ENCODE measurements around the gene MADD.

The MADD gene

GRCh38 chr11:47340010-47340409 is 70.1 kb downstream of the MADD start:
- no peaks in the 10 kb centered on the region for H3K79me2 ChIP-seq (ENCODE audit: low read length)
- no peak overlapping the region for H2AFZ ChIP-seq (ENCODE audit: low read depth, low read length)
- H3K36me3 ChIP-seq (replicated peaks; ENCODE audit: low read depth, low read length) = no peaks in the 10 kb centered on the region
- no peak overlapping the region for H3K4me3 ChIP-seq (ENCODE audit: low read length)
- H4K20me1 ChIP-seq (ENCODE audit: insufficient read depth, low read length) = no peaks in the 10 kb centered on the region
- H3K4me2 ChIP-seq (ENCODE audit: low read length) = no peak overlapping the region
- H3K27ac ChIP-seq (ENCODE audit: low read length) = no peak overlapping the region
- no peak for TF ChIP-seq CTCF (IDR thresholded peaks at IDR 0.05; ENCODE audit: low read depth, low read length)
- no peak for TF ChIP-seq EZH2phosphoT487 (IDR thresholded peaks at IDR 0.05; ENCODE audit: low read depth)
- no peaks in the 10 kb centered on the region for H3K4me1 ChIP-seq (ENCODE audit: low read length)
- H3K9me3 ChIP-seq (ENCODE audit: insufficient read depth, low read length) = no peaks in the 10 kb centered on the region
- no peak overlapping the region for H3K9ac ChIP-seq (ENCODE audit: low read length)
- no peaks in the 10 kb centered on the region for H3K27me3 ChIP-seq (ENCODE audit: low read depth, low read length)

- H3K9ac ChIP-seq (ENCODE audit: low read length) = no peak overlapping the region
- H2AFZ ChIP-seq (ENCODE audit: low read depth, low read length) = no peak overlapping the region
- no peak for TF ChIP-seq CTCF (IDR thresholded peaks at IDR 0.05; ENCODE audit: low read depth, low read length)
Measured at GRCh38 chr11:47340980-47341775, 71.2 kb downstream of the MADD start.

GRCh38 chr11:47342036-47342803 is 72.3 kb downstream of the MADD start:
- no peaks in the 10 kb centered on the region for H3K9me3 ChIP-seq (ENCODE audit: insufficient read depth, low read length)
- no peaks in the 10 kb centered on the region for H3K4me1 ChIP-seq (ENCODE audit: low read length)
- no peak overlapping the region for H2AFZ ChIP-seq (ENCODE audit: low read depth, low read length)
- no peaks in the 10 kb centered on the region for H3K79me2 ChIP-seq (ENCODE audit: low read length)
- H3K4me3 ChIP-seq (ENCODE audit: low read length) = no peak overlapping the region
- no peak for TF ChIP-seq CTCF (IDR thresholded peaks at IDR 0.05; ENCODE audit: low read depth, low read length)
- no peak for TF ChIP-seq EZH2phosphoT487 (IDR thresholded peaks at IDR 0.05; ENCODE audit: low read depth)
- H4K20me1 ChIP-seq (ENCODE audit: insufficient read depth, low read length) = no peaks in the 10 kb centered on the region
- H3K4me2 ChIP-seq (ENCODE audit: low read length) = no peak overlapping the region
- no peak overlapping the region for H3K27ac ChIP-seq (ENCODE audit: low read length)
- H3K27me3 ChIP-seq (ENCODE audit: low read depth, low read length) = no peaks in the 10 kb centered on the region
- H3K9ac ChIP-seq (ENCODE audit: low read length) = no peak overlapping the region
- no peaks in the 10 kb centered on the region for H3K36me3 ChIP-seq (replicated peaks; ENCODE audit: low read depth, low read length)

More at GRCh38 chr11:47340980-47341775, 71.2 kb downstream of the MADD start:
- H3K4me1 ChIP-seq (ENCODE audit: low read length) = no peaks in the 10 kb centered on the region
- no peak overlapping the region for H3K27ac ChIP-seq (ENCODE audit: low read length)
- no peaks in the 10 kb centered on the region for H3K9me3 ChIP-seq (ENCODE audit: insufficient read depth, low read length)
- H3K27me3 ChIP-seq (ENCODE audit: low read depth, low read length) = no peaks in the 10 kb centered on the region
- no peaks in the 10 kb centered on the region for H3K36me3 ChIP-seq (replicated peaks; ENCODE audit: low read depth, low read length)
- H3K79me2 ChIP-seq (ENCODE audit: low read length) = no peaks in the 10 kb centered on the region
- H3K4me3 ChIP-seq (ENCODE audit: low read length) = no peak overlapping the region
- no peak overlapping the region for H3K4me2 ChIP-seq (ENCODE audit: low read length)
- no peaks in the 10 kb centered on the region for H4K20me1 ChIP-seq (ENCODE audit: insufficient read depth, low read length)

- Histone ChIP-seq H3K36me3 (replicated peaks; ENCODE audit: low read depth, low read length) (no peaks in the 10 kb centered on the region), H4K20me1 (ENCODE audit: insufficient read depth, low read length) (no peaks in the 10 kb centered on the region), H3K27ac (ENCODE audit: low read length) (no peak overlapping the region), H3K4me3 (ENCODE audit: low read length) (no peak overlapping the region), H2AFZ (ENCODE audit: low read depth, low read length) (no peak overlapping the region), H3K4me2 (ENCODE audit: low read length) (no peak overlapping the region), H3K4me1 (ENCODE audit: low read length) (no peaks in the 10 kb centered on the region), H3K27me3 (ENCODE audit: low read depth, low read length) (no peaks in the 10 kb centered on the region), H3K9me3 (ENCODE audit: insufficient read depth, low read length) (no peaks in the 10 kb centered on the region), H3K9ac (ENCODE audit: low read length) (no peak overlapping the region), H3K79me2 (ENCODE audit: low read length) (no peaks in the 10 kb centered on the region)
- no peak for TF ChIP-seq CTCF (IDR thresholded peaks at IDR 0.05; ENCODE audit: low read depth, low read length)
- no peak for TF ChIP-seq EZH2phosphoT487 (IDR thresholded peaks at IDR 0.05; ENCODE audit: low read depth)
Measured at GRCh38 chr11:47342854-47343253, 72.9 kb downstream of the MADD start.

Data from OCI-LY3 (cell line).